ENCODE data around the gene TBX20. TPM values are rescaled to one million over a fixed set of nuclear protein-coding genes. Genes with fewer than 3 reads are reported as not detected.
"Not testable (repeated sequence)": the region's sequence is repeated elsewhere in the genome, so short reads cannot be mapped to it uniquely, and the experiment has no call there.

The TBX20 gene
- polyA plus RNA-seq, 3 donors, result not detected

GRCh38 chr7:35257251-35258124 is 3.6 kb upstream of the TBX20 start:
- DNase-seq (ENCODE audit: extremely low read depth in 1 of 11, low read depth in 9 of 11, low spot score in 4 of 11), result no peak

- DNase-seq (ENCODE audit: extremely low read depth in 1 of 11, low read depth in 9 of 11, low spot score in 4 of 11), result no peak
Measured at GRCh38 chr7:35256256-35257175, 2.6 kb upstream of the TBX20 start.

- no peak for DNase-seq (ENCODE audit: extremely low read depth in 1 of 11, low read depth in 9 of 11, low spot score in 4 of 11)
Measured at GRCh38 chr7:35255443-35256255, 1.7 kb upstream of the TBX20 start.

GRCh38 chr7:35254496-35255442 is 869 bp upstream of the TBX20 start:
- DNase-seq (ENCODE audit: extremely low read depth in 1 of 11, low read depth in 9 of 11, low spot score in 4 of 11), result no peak

GRCh38 chr7:35253460-35253709 is 515 bp downstream of the TBX20 start:
- DNase-seq (ENCODE audit: extremely low read depth in 1 of 11, low read depth in 9 of 11, low spot score in 4 of 11), result no peak

GRCh38 chr7:35252612-35253459 is 1.1 kb downstream of the TBX20 start:
- no peak for DNase-seq (ENCODE audit: extremely low read depth in 1 of 11, low read depth in 9 of 11, low spot score in 4 of 11)

- no peak for DNase-seq (ENCODE audit: extremely low read depth in 1 of 11, low read depth in 9 of 11, low spot score in 4 of 11)
Measured at GRCh38 chr7:35251606-35252310, 2.1 kb downstream of the TBX20 start.

GRCh38 chr7:35250941-35251340 is 3.0 kb downstream of the TBX20 start:
- DNase-seq (ENCODE audit: extremely low read depth in 1 of 11, low read depth in 9 of 11, low spot score in 4 of 11), result no peak

- DNase-seq (ENCODE audit: extremely low read depth in 1 of 11, low read depth in 9 of 11, low spot score in 4 of 11), result no peak
Measured at GRCh38 chr7:35250452-35250851, 3.4 kb downstream of the TBX20 start.

- no peak for DNase-seq (ENCODE audit: extremely low read depth in 1 of 11, low read depth in 9 of 11, low spot score in 4 of 11)
Measured at GRCh38 chr7:35249537-35249907, 4.4 kb downstream of the TBX20 start.

- DNase-seq (ENCODE audit: extremely low read depth in 1 of 11, low read depth in 9 of 11, low spot score in 4 of 11), result no peak
Measured at GRCh38 chr7:35248576-35249536, 5.0 kb downstream of the TBX20 start.

GRCh38 chr7:35246819-35247218 is 7.1 kb downstream of the TBX20 start:
- no peak for DNase-seq (ENCODE audit: extremely low read depth in 1 of 11, low read depth in 9 of 11, low spot score in 4 of 11)

- no peak for DNase-seq (ENCODE audit: extremely low read depth in 1 of 11, low read depth in 9 of 11, low spot score in 4 of 11)
Measured at GRCh38 chr7:35241884-35242283, 12.0 kb downstream of the TBX20 start.

GRCh38 chr7:35241436-35241835 is 12.5 kb downstream of the TBX20 start:
- no peak for DNase-seq (ENCODE audit: extremely low read depth in 1 of 11, low read depth in 9 of 11, low spot score in 4 of 11)

GRCh38 chr7:35241008-35241407 is 12.9 kb downstream of the TBX20 start:
- not testable (repeated sequence) for DNase-seq (ENCODE audit: extremely low read depth in 1 of 11, low read depth in 9 of 11, low spot score in 4 of 11)

- DNase-seq (ENCODE audit: extremely low read depth in 1 of 11, low read depth in 9 of 11, low spot score in 4 of 11), result not testable (repeated sequence)
Measured at GRCh38 chr7:35238456-35238855, 15.4 kb downstream of the TBX20 start.

Measured in renal cortex interstitium (tissue), 11 donors.